HG03521 (cell line): ENCODE results near the gene OPRL1.
A peak's percentile ranks its signal among the peaks of the same experiment; 100 is the strongest.

Experiments
- ATAC-seq: cut with Tn5 transposase; IDR thresholded peaks from one replicate; pipeline ENCODE4 v1.9.1; 2021; ENCODE audit warnings: mild to moderate bottlenecking, moderate library complexity; ENCODE audit not compliant: unreplicated experiment

The OPRL1 gene

GRCh38 chr20:64080013-64080812 lies at the start of gene OPRL1:
OPRL1 (plus strand) TSS chr20:64080082; CDS start chr20:64092721, 12,639 bp downstream.
- no peak for ATAC-seq

GRCh38 chr20:64030371-64031134 lies 49.3 kb upstream of the OPRL1 start:
- ATAC-seq: no peak

GRCh38 chr20:64031822-64032314 lies 48.0 kb upstream of the OPRL1 start:
- no peak for ATAC-seq

GRCh38 chr20:64032706-64033624 lies 46.9 kb upstream of the OPRL1 start:
- ATAC-seq: no peak

GRCh38 chr20:64033981-64034493 lies 45.8 kb upstream of the OPRL1 start:
- ATAC-seq: no peak

GRCh38 chr20:64035066-64035932 lies 44.6 kb upstream of the OPRL1 start:
- no peak for ATAC-seq

GRCh38 chr20:64035933-64036345 lies 43.9 kb upstream of the OPRL1 start, which contains the start of gene C20orf204:
C20orf204 (plus strand) TSS chr20:64036182; CDS start chr20:64036324, 142 bp downstream.
- ATAC-seq: no peak

- no peak for ATAC-seq
Observed at GRCh38 chr20:64036346-64037198, 43.3 kb upstream of the OPRL1 start.

GRCh38 chr20:64037199-64037497 lies 42.7 kb upstream of the OPRL1 start:
- no peak for ATAC-seq

GRCh38 chr20:64037498-64038213 lies 42.2 kb upstream of the OPRL1 start:
- no peak for ATAC-seq

- ATAC-seq: peak; percentile 29
Observed at GRCh38 chr20:64038224-64038564, 41.7 kb upstream of the OPRL1 start.

GRCh38 chr20:64038565-64039292 lies 41.2 kb upstream of the OPRL1 start:
- peak; percentile 52 for ATAC-seq

GRCh38 chr20:64039293-64040160 lies 40.4 kb upstream of the OPRL1 start:
- ATAC-seq: no peak

- no peak for ATAC-seq
Observed at GRCh38 chr20:64040231-64041039, 39.4 kb upstream of the OPRL1 start.

GRCh38 chr20:64041040-64041780 lies 38.7 kb upstream of the OPRL1 start:
- ATAC-seq: no peak
